Astrocyte of the cerebellum (primary cell): Measurements from ENCODE around the gene LRP1B.
"Not testable (repeated sequence)": the region's sequence is repeated elsewhere in the genome, so short reads cannot be mapped to it uniquely, and the experiment has no call there.

Source experiments
- DNase-seq: peaks from one replicate; pipeline ENCODE4 v3.0.0-alpha.2; 2011; ENCODE audit warnings: low read depth
- H3K4me3 ChIP-seq: 2 replicates; pipeline ENCODE4 v1.5.1; 2011; ENCODE audit warnings: mild to moderate bottlenecking, low read depth, low read length, moderate library complexity
- CTCF ChIP-seq: IDR thresholded peaks from 2 replicates; pipeline ENCODE4 v1.5.1; 2012; ENCODE audit warnings: low read length, low read depth, moderate library complexity, mild to moderate bottlenecking; ENCODE audit errors: missing control alignments
- in situ Hi-C: cut with HindIII; loops from 2 replicates; pipeline ENCODE4 v1.10.0; 2017; ENCODE audit warnings: low sequenced_read_pairs

LRP1B gene

GRCh38 chr2:140349695-140350094, 1781.1 kb downstream of the LRP1B start:
- DNase-seq, result no peak
- TF ChIP-seq CTCF, result no peak
- in situ Hi-C loops, result no loop called here
- H3K4me3 ChIP-seq, result no peak overlapping the region

- in situ Hi-C loops, result no loop called here
- no peak for TF ChIP-seq CTCF
- no peak for DNase-seq
- H3K4me3 ChIP-seq, result no peak overlapping the region
These were observed 1782.0 kb downstream of the LRP1B start for GRCh38 chr2:140348826-140349225.

- H3K4me3 ChIP-seq, result no peak overlapping the region
- in situ Hi-C loops, result no loop called here
- no peak for DNase-seq
- TF ChIP-seq CTCF, result no peak
These were observed 1786.0 kb downstream of the LRP1B start for GRCh38 chr2:140344838-140345237.

- DNase-seq, H3K4me3 ChIP-seq, in situ Hi-C loops: not testable (repeated sequence)
These were observed 1786.5 kb downstream of the LRP1B start for GRCh38 chr2:140344266-140344665.

- DNase-seq, result no peak
- no peak overlapping the region for H3K4me3 ChIP-seq
- TF ChIP-seq CTCF, result no peak
- in situ Hi-C loops, result no loop called here
These were observed 1792.0 kb downstream of the LRP1B start for GRCh38 chr2:140338795-140339194.

GRCh38 chr2:140337061-140337460, 1793.8 kb downstream of the LRP1B start:
- no peak for TF ChIP-seq CTCF
- in situ Hi-C loops, result no loop called here
- H3K4me3 ChIP-seq, result no peak overlapping the region
- no peak for DNase-seq

- H3K4me3 ChIP-seq, result no peak overlapping the region
- no peak for DNase-seq
- TF ChIP-seq CTCF, result no peak
- in situ Hi-C loops, result no loop called here
These were observed 1814.5 kb downstream of the LRP1B start for GRCh38 chr2:140316345-140316744.
